Neural cell (in vitro differentiated cells): Measurements from ENCODE around the gene ZNF536. TPM values are rescaled to one million over a fixed set of nuclear protein-coding genes. Genes with fewer than 3 reads are reported as not detected.

ENCODE experiments used
- H2AFZ ChIP-seq: fragments of 200-600, 300-800 bp; sonication (generic), shearing (Covaris generic); 2 replicates; pipeline ENCODE4 v1.6.0; 2014; ENCODE audit warnings: low read depth, mild to moderate bottlenecking, antibody characterized with exemption, low read length, moderate library complexity
- H3F3A ChIP-seq: fragments of 200-600 bp; shearing (Covaris generic); 2 replicates; pipeline ENCODE4 v1.6.1; 2016; ENCODE audit warnings: mild to moderate bottlenecking, moderate library complexity, mixed read lengths, antibody characterized with exemption, low read length; ENCODE audit not compliant: insufficient read depth, poor library complexity, severe bottlenecking
- H3K27ac ChIP-seq: fragments of 200-600, 300-800 bp; sonication (generic), shearing (Covaris generic); 2 replicates; pipeline ENCODE4 v1.5.1; 2014; ENCODE audit warnings: mild to moderate bottlenecking, low read length, moderate library complexity
- H3K27me3 ChIP-seq: fragments of 300-800, 200-600 bp; sonication (generic), shearing (Covaris generic); 2 replicates; pipeline ENCODE4 v1.6.0; 2014; ENCODE audit warnings: mild to moderate bottlenecking, low read depth, low read length, moderate library complexity; ENCODE audit not compliant: insufficient read depth
- H3K36me3 ChIP-seq: fragments of 300-800, 200-600 bp; sonication (generic), shearing (Covaris generic); 2 replicates; pipeline ENCODE4 v1.5.1; 2014; ENCODE audit warnings: mild to moderate bottlenecking, antibody characterized with exemption, low read length, moderate library complexity; ENCODE audit not compliant: insufficient read depth
- H3K4me2 ChIP-seq: fragments of 300-800, 200-600 bp; sonication (generic), shearing (Covaris generic); 2 replicates; pipeline ENCODE4 v1.6.0; 2014; ENCODE audit warnings: mild to moderate bottlenecking, low read length
- H3K4me3 ChIP-seq: fragments of 300-800, 200-600 bp; sonication (generic), shearing (Covaris generic); 2 replicates; pipeline ENCODE4 v1.5.1; 2014; ENCODE audit warnings: mild to moderate bottlenecking, low read length, moderate library complexity
- H3K79me2 ChIP-seq: fragments of 200-600 bp; shearing (Covaris generic); replicated peaks from 2 replicates; pipeline ENCODE4 v1.6.0; 2014; ENCODE audit warnings: mild to moderate bottlenecking, low read length, moderate library complexity; ENCODE audit not compliant: insufficient read depth
- H3K9ac ChIP-seq: fragments of 300-800, 200-600 bp; sonication (generic), shearing (Covaris generic); 2 replicates; pipeline ENCODE4 v1.6.1; 2016; ENCODE audit warnings: mild to moderate bottlenecking, low read length, mixed read lengths
- H3K9me2 ChIP-seq: fragments of 200-600 bp; shearing (Covaris generic); 2 replicates; pipeline ENCODE4 v1.6.1; 2016; ENCODE audit warnings: mild to moderate bottlenecking, low read length, mixed read lengths; ENCODE audit not compliant: insufficient read depth
- H3K9me3 ChIP-seq: fragments of 200-600, 300-800 bp; sonication (generic), shearing (Covaris generic); 2 replicates; pipeline ENCODE4 v1.6.1; 2016; ENCODE audit warnings: mild to moderate bottlenecking, mixed run types, low read length, moderate library complexity, mixed read lengths
- H4K20me1 ChIP-seq: fragments of 200-600 bp; shearing (Covaris generic); 2 replicates; pipeline ENCODE4 v1.6.1; 2016; ENCODE audit warnings: mild to moderate bottlenecking, mixed run types; ENCODE audit not compliant: insufficient read depth
- EP300 ChIP-seq: fragments of 450-650 bp; conservative IDR thresholded peaks from 2 replicates; pipeline ENCODE4 v1.6.1; 2014; ENCODE audit warnings: antibody characterized with exemption, mild to moderate bottlenecking, moderate library complexity; ENCODE audit not compliant: poor library complexity, severe bottlenecking
- EZH2 ChIP-seq: fragments of 200-600, 300-800 bp; shearing (Covaris generic), sonication (generic); IDR thresholded peaks from 2 replicates; pipeline ENCODE4 v1.6.1; 2014; ENCODE audit warnings: antibody characterized with exemption, low read length, borderline replicate concordance, mild to moderate bottlenecking; ENCODE audit not compliant: insufficient read depth, poor library complexity, severe bottlenecking
- MXI1 ChIP-seq: fragments of 450-650 bp; conservative IDR thresholded peaks from 2 replicates; pipeline ENCODE4 v1.6.1; 2014; ENCODE audit warnings: antibody characterized with exemption, mild to moderate bottlenecking; ENCODE audit not compliant: poor library complexity, severe bottlenecking
- POLR2AphosphoS5 ChIP-seq: IDR thresholded peaks from 2 replicates; pipeline ENCODE4 v1.6.1; 2012
- RAD21 ChIP-seq: fragments of 450-650 bp; conservative IDR thresholded peaks from 2 replicates; pipeline ENCODE4 v1.6.1; 2014; ENCODE audit warnings: antibody characterized with exemption, mild to moderate bottlenecking, moderate library complexity
- SMC3 ChIP-seq: fragments of 450-650 bp; conservative IDR thresholded peaks from 2 replicates; pipeline ENCODE4 v1.6.1; 2014; ENCODE audit warnings: antibody characterized with exemption, mild to moderate bottlenecking, moderate library complexity; ENCODE audit not compliant: poor library complexity
- TAF1 ChIP-seq: IDR thresholded peaks from 2 replicates; pipeline ENCODE4 v1.6.1; 2012; ENCODE audit warnings: low read depth
- polyA plus RNA-seq: library from polyadenylated mRNA; depleted of rRNA; stranded (reverse); fragments of >200 nt; gene quantifications from 2 replicates; pipeline ENCODE4 v1.2.3, GENCODE V29; 2014
- TF ChIP-seq, protein P1 (sequence below): fragments of 450-650 bp; IDR thresholded peaks from 2 replicates; pipeline ENCODE4 v1.5.1; 2014; ENCODE audit warnings: antibody characterized with exemption, mild to moderate bottlenecking, moderate library complexity; ENCODE audit not compliant: poor library complexity, severe bottlenecking
- TF ChIP-seq, protein P2 (sequence below): IDR thresholded peaks from 2 replicates; pipeline ENCODE4 v1.6.1; 2012; ENCODE audit warnings: borderline replicate concordance

ZNF536 gene
- polyA plus RNA-seq, 1 donor from 2014 or later, result 13.9 TPM

DNA sequence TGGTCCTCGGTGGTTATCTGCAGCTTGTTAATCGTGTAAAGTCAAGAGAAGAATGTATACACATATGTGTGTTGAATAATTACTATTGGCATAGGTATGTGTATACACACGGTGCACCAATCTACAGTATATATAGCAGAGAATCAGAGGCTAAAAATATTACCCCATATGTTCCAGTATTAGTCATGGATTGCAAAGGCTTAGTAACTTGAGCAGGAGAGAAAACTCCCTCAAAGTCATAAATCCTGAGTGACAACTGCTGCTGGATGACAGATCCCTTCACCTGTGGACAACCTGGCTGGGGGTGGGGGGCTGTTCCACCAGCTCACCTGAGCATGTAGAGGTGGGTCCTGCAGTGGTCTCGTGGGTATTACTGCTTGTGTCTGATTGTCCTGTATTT lies 185.0 kb downstream of the ZNF536 start:
- H3K4me3 ChIP-seq, result no peak overlapping the region
- no peaks in the 10 kb centered on the region for H4K20me1 ChIP-seq
- no peak for TF ChIP-seq MXI1
- TF ChIP-seq SMC3, result no peak
- no peaks in the 10 kb centered on the region for H3F3A ChIP-seq
- H3K4me2 ChIP-seq, result no peak overlapping the region
- H3K9ac ChIP-seq, result no peak overlapping the region
- H3K27ac ChIP-seq, result no peak overlapping the region
- no peaks in the 10 kb centered on the region for H3K9me3 ChIP-seq
- H2AFZ ChIP-seq, result no peak overlapping the region
- H3K79me2 ChIP-seq, result no peaks in the 10 kb centered on the region
- H3K36me3 ChIP-seq, result no peaks in the 10 kb centered on the region
- H3K9me2 ChIP-seq, result no peaks in the 10 kb centered on the region
- H3K27me3 ChIP-seq, result no peaks in the 10 kb centered on the region

DNA sequence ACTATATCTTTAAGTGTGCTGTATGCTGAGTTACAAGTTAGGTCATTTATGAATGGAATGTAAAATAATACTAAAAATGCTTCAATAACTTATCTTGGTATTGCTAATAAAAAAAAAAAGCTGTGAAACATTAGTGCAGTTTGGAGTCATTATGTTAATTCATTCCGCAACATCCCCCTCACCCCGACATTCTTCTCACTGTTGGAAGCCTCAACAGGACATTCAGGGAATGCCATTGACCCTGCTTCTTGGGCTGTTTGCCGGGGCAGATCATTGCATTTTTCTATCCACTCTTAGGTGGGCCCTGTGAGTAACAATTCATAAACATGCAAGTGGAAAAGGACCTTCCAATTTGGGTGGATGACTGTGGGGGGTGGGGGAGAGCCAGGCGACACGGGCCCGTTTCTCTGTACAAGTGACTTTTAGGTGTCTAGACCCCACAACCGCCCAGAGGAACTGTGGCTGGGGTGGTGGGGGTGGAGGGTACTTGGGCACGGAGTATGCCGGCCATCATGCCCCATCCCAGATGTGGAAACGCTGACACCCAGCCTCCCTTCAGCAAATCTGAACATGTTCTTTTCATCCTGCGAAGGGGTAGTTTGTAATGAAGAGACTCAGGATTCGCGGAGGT lies 185.9 kb downstream of the ZNF536 start:
- no peak overlapping the region for H3K27ac ChIP-seq

More for the DNA sequence above, 185.9 kb downstream of the ZNF536 start:
- H3K9ac ChIP-seq, result no peak overlapping the region
- H3K4me2 ChIP-seq, result no peak overlapping the region
- no peak for TF ChIP-seq EP300
- no peak for TF ChIP-seq RAD21
- no peak for TF ChIP-seq EZH2
- TF ChIP-seq MXI1, result no peak
- TF ChIP-seq, protein P1, sequence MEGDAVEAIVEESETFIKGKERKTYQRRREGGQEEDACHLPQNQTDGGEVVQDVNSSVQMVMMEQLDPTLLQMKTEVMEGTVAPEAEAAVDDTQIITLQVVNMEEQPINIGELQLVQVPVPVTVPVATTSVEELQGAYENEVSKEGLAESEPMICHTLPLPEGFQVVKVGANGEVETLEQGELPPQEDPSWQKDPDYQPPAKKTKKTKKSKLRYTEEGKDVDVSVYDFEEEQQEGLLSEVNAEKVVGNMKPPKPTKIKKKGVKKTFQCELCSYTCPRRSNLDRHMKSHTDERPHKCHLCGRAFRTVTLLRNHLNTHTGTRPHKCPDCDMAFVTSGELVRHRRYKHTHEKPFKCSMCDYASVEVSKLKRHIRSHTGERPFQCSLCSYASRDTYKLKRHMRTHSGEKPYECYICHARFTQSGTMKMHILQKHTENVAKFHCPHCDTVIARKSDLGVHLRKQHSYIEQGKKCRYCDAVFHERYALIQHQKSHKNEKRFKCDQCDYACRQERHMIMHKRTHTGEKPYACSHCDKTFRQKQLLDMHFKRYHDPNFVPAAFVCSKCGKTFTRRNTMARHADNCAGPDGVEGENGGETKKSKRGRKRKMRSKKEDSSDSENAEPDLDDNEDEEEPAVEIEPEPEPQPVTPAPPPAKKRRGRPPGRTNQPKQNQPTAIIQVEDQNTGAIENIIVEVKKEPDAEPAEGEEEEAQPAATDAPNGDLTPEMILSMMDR, result no peak
- TF ChIP-seq, protein P2, sequence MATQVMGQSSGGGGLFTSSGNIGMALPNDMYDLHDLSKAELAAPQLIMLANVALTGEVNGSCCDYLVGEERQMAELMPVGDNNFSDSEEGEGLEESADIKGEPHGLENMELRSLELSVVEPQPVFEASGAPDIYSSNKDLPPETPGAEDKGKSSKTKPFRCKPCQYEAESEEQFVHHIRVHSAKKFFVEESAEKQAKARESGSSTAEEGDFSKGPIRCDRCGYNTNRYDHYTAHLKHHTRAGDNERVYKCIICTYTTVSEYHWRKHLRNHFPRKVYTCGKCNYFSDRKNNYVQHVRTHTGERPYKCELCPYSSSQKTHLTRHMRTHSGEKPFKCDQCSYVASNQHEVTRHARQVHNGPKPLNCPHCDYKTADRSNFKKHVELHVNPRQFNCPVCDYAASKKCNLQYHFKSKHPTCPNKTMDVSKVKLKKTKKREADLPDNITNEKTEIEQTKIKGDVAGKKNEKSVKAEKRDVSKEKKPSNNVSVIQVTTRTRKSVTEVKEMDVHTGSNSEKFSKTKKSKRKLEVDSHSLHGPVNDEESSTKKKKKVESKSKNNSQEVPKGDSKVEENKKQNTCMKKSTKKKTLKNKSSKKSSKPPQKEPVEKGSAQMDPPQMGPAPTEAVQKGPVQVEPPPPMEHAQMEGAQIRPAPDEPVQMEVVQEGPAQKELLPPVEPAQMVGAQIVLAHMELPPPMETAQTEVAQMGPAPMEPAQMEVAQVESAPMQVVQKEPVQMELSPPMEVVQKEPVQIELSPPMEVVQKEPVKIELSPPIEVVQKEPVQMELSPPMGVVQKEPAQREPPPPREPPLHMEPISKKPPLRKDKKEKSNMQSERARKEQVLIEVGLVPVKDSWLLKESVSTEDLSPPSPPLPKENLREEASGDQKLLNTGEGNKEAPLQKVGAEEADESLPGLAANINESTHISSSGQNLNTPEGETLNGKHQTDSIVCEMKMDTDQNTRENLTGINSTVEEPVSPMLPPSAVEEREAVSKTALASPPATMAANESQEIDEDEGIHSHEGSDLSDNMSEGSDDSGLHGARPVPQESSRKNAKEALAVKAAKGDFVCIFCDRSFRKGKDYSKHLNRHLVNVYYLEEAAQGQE, result no peak
- TF ChIP-seq SMC3, result no peak
- no peak for TF ChIP-seq TAF1
- TF ChIP-seq POLR2AphosphoS5, result no peak
- H3K9me3 ChIP-seq, result no peaks in the 10 kb centered on the region
- H3K36me3 ChIP-seq, result no peaks in the 10 kb centered on the region
- no peaks in the 10 kb centered on the region for H4K20me1 ChIP-seq
- no peaks in the 10 kb centered on the region for H3F3A ChIP-seq
- no peak overlapping the region for H2AFZ ChIP-seq
- H3K79me2 ChIP-seq, result no peaks in the 10 kb centered on the region
- H3K4me3 ChIP-seq, result no peak overlapping the region
- no peaks in the 10 kb centered on the region for H3K27me3 ChIP-seq
- H3K9me2 ChIP-seq, result no peaks in the 10 kb centered on the region
